ENCODE measurements around the gene RNF223.
A peak's percentile ranks its signal among the peaks of the same experiment; 100 is the strongest.
"Not testable (repeated sequence)": the region's sequence is repeated elsewhere in the genome, so short reads cannot be mapped to it uniquely, and the experiment has no call there.

The RNF223 gene

GRCh38 chr1:1069711-1070676 lies 4.1 kb downstream of the RNF223 start:
- DNase-seq, result no peak

GRCh38 chr1:1069056-1069710 lies 4.9 kb downstream of the RNF223 start:
- peak; percentile 84 for DNase-seq

- peak; percentile 38 for DNase-seq
These were observed 5.5 kb downstream of the RNF223 start for GRCh38 chr1:1068517-1069055.

- DNase-seq, result no peak
These were observed 6.1 kb downstream of the RNF223 start for GRCh38 chr1:1067860-1068516.

GRCh38 chr1:1067284-1067859 lies 6.7 kb downstream of the RNF223 start:
- DNase-seq, result no peak

GRCh38 chr1:1066403-1067283 lies 7.5 kb downstream of the RNF223 start:
- no peak for DNase-seq

- DNase-seq, result not testable (repeated sequence)
These were observed 8.2 kb downstream of the RNF223 start for GRCh38 chr1:1065940-1066304.

GRCh38 chr1:1065265-1065939 lies 8.7 kb downstream of the RNF223 start:
- DNase-seq, result no peak

- DNase-seq, result peak; percentile 67
These were observed 9.9 kb downstream of the RNF223 start for GRCh38 chr1:1063945-1064831.

- no peak for DNase-seq
These were observed 10.7 kb downstream of the RNF223 start for GRCh38 chr1:1063261-1063944.

GRCh38 chr1:1062348-1063163 lies 11.6 kb downstream of the RNF223 start:
- no peak for DNase-seq

- DNase-seq, result no peak
These were observed 12.3 kb downstream of the RNF223 start for GRCh38 chr1:1061682-1062345.

- no peak for DNase-seq
These were observed 13.7 kb downstream of the RNF223 start for GRCh38 chr1:1060281-1061000.

- DNase-seq, result peak; percentile 89
These were observed 14.4 kb downstream of the RNF223 start for GRCh38 chr1:1059494-1060280.

- no peak for DNase-seq
These were observed 15.1 kb downstream of the RNF223 start for GRCh38 chr1:1058921-1059493.

Data from activated effector memory CD4-positive, alpha-beta T cell treated with Interleukin-2 at 50 U/mL for 16 hours (primary cell).